HCT116 (cell line): ENCODE results near the gene NBAS. TPM values are rescaled to one million over a fixed set of nuclear protein-coding genes. Genes with fewer than 3 reads are reported as not detected.

ENCODE experiments used
- ATAC-seq: fragments of 200-7000 bp; cut with Tn5 transposase; 2 replicates; pipeline ENCODE4 v1.9.1; 2020; ENCODE audit warnings: mild to moderate bottlenecking, moderate library complexity
- BruUV-seq: library from RNA; stranded (reverse); fragments of 400-500 nt; replicated peaks from 2 replicates; lab custom pipeline; 2021; lab: Mats Ljungman, UMichigan
- CTCF ChIA-PET: fragments of 300-600 bp; sonication (Branson Sonifier 250); formaldehyde crosslinking; loops from one replicate; lab custom pipeline; 2021; ENCODE audit warnings: antibody characterized with exemption; lab: Charles Lee
- POLR2A ChIA-PET: fragments of 300-600, 350-600 bp; sonication (Branson Sonifier 250); formaldehyde crosslinking; loops from one replicate; lab custom pipeline; 2021; ENCODE audit warnings: antibody characterized with exemption; lab: Charles Lee
- RAD21 ChIA-PET, 2 experiments: fragments of 300-600 bp; sonication (Branson Sonifier 250); formaldehyde crosslinking; loops; one replicate each; lab custom pipeline; 2023; ENCODE audit warnings: low total read pairs in 2 of 2; ENCODE audit not compliant: uncharacterized antibody in 2 of 2, unreplicated experiment in 2 of 2, low non-redundant PET in 1 of 2; lab: Charles Lee
- DNase-seq: peaks from one replicate; pipeline ENCODE4 v3.0.0-alpha.2; 2010; ENCODE audit warnings: low read depth, low spot score
- H2AFZ ChIP-seq: fragments of 200-600 bp; shearing (Covaris generic), sonication (generic); 2 replicates; pipeline ENCODE4 v1.6.1; 2017; ENCODE audit warnings: low read depth, mixed run types, mixed read lengths, antibody characterized with exemption, low read length; ENCODE audit not compliant: poor library complexity, severe bottlenecking
- H3K27ac ChIP-seq: 2 replicates; pipeline ENCODE4 v1.5.1; 2012; ENCODE audit warnings: low read depth, low read length
- H3K27me3 ChIP-seq: fragments of 200-600 bp; sonication (generic); 2 replicates; pipeline ENCODE4 v1.6.1; 2016; ENCODE audit warnings: mixed run types, low read length, mixed read lengths; ENCODE audit not compliant: insufficient read depth
- H3K36me3 ChIP-seq, 2 experiments: fragments of 200-500 bp in 1 of 2; fragments of 200-600 bp in 1 of 2; sonication (Bioruptor generic) in 1 of 2; sonication (generic) in 1 of 2; 2 replicates each; pipeline versions ENCODE4 v1.5.1 to v1.6.1; 2014 to 2016; ENCODE audit warnings: low read length in 2 of 2, inconsistent platforms in 1 of 2, mixed read lengths in 1 of 2, mixed run types in 1 of 2; ENCODE audit not compliant: insufficient read depth in 2 of 2, control insufficient read depth in 1 of 2
- H3K4me1 ChIP-seq, 2 experiments: fragments of 200-600 bp in 1 of 2; sonication (generic) in 1 of 2; 2 replicates each; pipeline versions ENCODE4 v1.5.1 to v1.6.1; 2012 to 2017; ENCODE audit warnings: low read length in 2 of 2, inconsistent platforms in 1 of 2, mild to moderate bottlenecking in 1 of 2, mixed read lengths in 1 of 2, mixed run types in 1 of 2, moderate library complexity in 1 of 2; ENCODE audit not compliant: insufficient read depth in 2 of 2, control insufficient read depth in 1 of 2
- H3K4me2 ChIP-seq: fragments of 200-600 bp; sonication (generic); 2 replicates; pipeline ENCODE4 v1.6.1; 2017; ENCODE audit warnings: mixed run types, low read length, mixed read lengths
- H3K4me3 ChIP-seq, 2 experiments: fragments of 200-600 bp in 1 of 2; sonication (generic) in 1 of 2; replicated peaks in 1 of 2; 2 replicates each; pipeline ENCODE4 v1.5.1; 2011 to 2016; ENCODE audit warnings: low read length in 2 of 2, control low read depth in 1 of 2, low read depth in 1 of 2, mild to moderate bottlenecking in 1 of 2, mixed read lengths in 1 of 2, mixed run types in 1 of 2
- H3K79me2 ChIP-seq: fragments of 200-600 bp; sonication (generic); 2 replicates; pipeline ENCODE4 v1.6.1; 2017; ENCODE audit warnings: mild to moderate bottlenecking, mixed run types, low read length, moderate library complexity, mixed read lengths; ENCODE audit not compliant: insufficient read depth
- H3K9ac ChIP-seq: fragments of 200-600 bp; sonication (generic); 2 replicates; pipeline ENCODE4 v1.6.1; 2016; ENCODE audit warnings: low read length, mixed read lengths
- H3K9me2 ChIP-seq: fragments of 200-600 bp; sonication (generic), shearing (Covaris generic); 2 replicates; pipeline ENCODE4 v1.6.1; 2017; ENCODE audit warnings: mixed run types, mild to moderate bottlenecking, moderate library complexity; ENCODE audit not compliant: insufficient read depth
- H3K9me3 ChIP-seq, 2 experiments: fragments of 200-500 bp in 1 of 2; fragments of 200-600 bp in 1 of 2; sonication (Bioruptor generic) in 1 of 2; sonication (generic) in 1 of 2; 2 replicates each; pipeline ENCODE4 v1.6.1; 2014 to 2017; ENCODE audit warnings: low read length in 2 of 2, mixed read lengths in 2 of 2, inconsistent platforms in 1 of 2, low read depth in 1 of 2, mild to moderate bottlenecking in 1 of 2, mixed run types in 1 of 2, moderate library complexity in 1 of 2; ENCODE audit not compliant: control insufficient read depth in 1 of 2, insufficient read depth in 1 of 2
- H4K20me1 ChIP-seq: fragments of 200-600 bp; sonication (generic), shearing (Covaris generic); 2 replicates; pipeline ENCODE4 v1.6.1; 2017; ENCODE audit warnings: mixed run types, mild to moderate bottlenecking, moderate library complexity; ENCODE audit not compliant: insufficient read depth
- CEBPB ChIP-seq: IDR thresholded peaks from 2 replicates; pipeline ENCODE4 v1.6.1; 2012; ENCODE audit warnings: low read depth
- CTCF ChIP-seq, 3 experiments: fragments of 200-600 bp in 1 of 3; sonication (generic) in 1 of 3; IDR thresholded peaks in 2 of 3; conservative IDR thresholded peaks in 1 of 3; 2 replicates each; pipeline ENCODE4 v1.5.1; 2012 to 2017; ENCODE audit warnings: low read depth in 2 of 3, low read length in 2 of 3, antibody characterized with exemption in 1 of 3, borderline replicate concordance in 1 of 3, control low read depth in 1 of 3, mild to moderate bottlenecking in 1 of 3, mixed read lengths in 1 of 3, mixed run types in 1 of 3, moderate library complexity in 1 of 3; ENCODE audit not compliant: insufficient read depth in 1 of 3
- EGR1 ChIP-seq: IDR thresholded peaks from 2 replicates; pipeline ENCODE4 v1.6.1; 2012; ENCODE audit warnings: low read depth
- EZH2 ChIP-seq: fragments of 200-600 bp; sonication (generic); IDR thresholded peaks from 2 replicates; pipeline ENCODE4 v1.6.1; 2017; ENCODE audit warnings: antibody characterized with exemption, mixed run types
- EZH2phosphoT487 ChIP-seq: fragments of 200-600 bp; IDR thresholded peaks from 2 replicates; pipeline ENCODE4 v1.6.1; 2018; ENCODE audit warnings: antibody characterized with exemption, borderline replicate concordance
- FOSL1 ChIP-seq: IDR thresholded peaks from 2 replicates; pipeline ENCODE4 v1.6.1; 2012; ENCODE audit warnings: low read depth
- JUND ChIP-seq: IDR thresholded peaks from 2 replicates; pipeline ENCODE4 v1.6.1; 2012
- MAX ChIP-seq: IDR thresholded peaks from 2 replicates; pipeline ENCODE4 v1.6.1; 2012
- POLR2A ChIP-seq: IDR thresholded peaks from 2 replicates; pipeline ENCODE4 v1.7.0; 2011; ENCODE audit warnings: borderline replicate concordance; ENCODE audit not compliant: insufficient read depth, insufficient read length; ENCODE audit errors: extremely low read depth
- RAD21 ChIP-seq: IDR thresholded peaks from 2 replicates; pipeline ENCODE4 v1.6.1; 2012; ENCODE audit warnings: low read depth, mild to moderate bottlenecking
- REST ChIP-seq: IDR thresholded peaks from 2 replicates; pipeline ENCODE4 v1.6.1; 2012; ENCODE audit warnings: low read depth
- SIN3A ChIP-seq: IDR thresholded peaks from 2 replicates; pipeline ENCODE4 v1.6.1; 2012; ENCODE audit warnings: low read depth
- SP1 ChIP-seq: IDR thresholded peaks from 2 replicates; pipeline ENCODE4 v1.6.1; 2012; ENCODE audit warnings: low read depth
- SRF ChIP-seq: IDR thresholded peaks from 2 replicates; pipeline ENCODE4 v1.6.1; 2012; ENCODE audit warnings: low read depth
- TCF7L2 ChIP-seq: IDR thresholded peaks from 2 replicates; pipeline ENCODE4 v1.7.0; 2011; ENCODE audit warnings: borderline replicate concordance, inconsistent platforms; ENCODE audit not compliant: insufficient read depth, insufficient read length; ENCODE audit errors: extremely low read depth
- YY1 ChIP-seq: IDR thresholded peaks from 2 replicates; pipeline ENCODE4 v1.6.1; 2011; ENCODE audit warnings: low read length, low read depth, moderate library complexity, mild to moderate bottlenecking; ENCODE audit not compliant: insufficient replicate concordance; ENCODE audit errors: extremely low read depth
- ZBTB33 ChIP-seq: IDR thresholded peaks from 2 replicates; pipeline ENCODE4 v1.6.1; 2011; ENCODE audit warnings: mild to moderate bottlenecking, low read length, moderate library complexity; ENCODE audit not compliant: insufficient replicate concordance; ENCODE audit errors: extremely low read depth
- ZFX ChIP-seq: fragments of 450-650 bp; IDR thresholded peaks from 2 replicates; pipeline ENCODE4 v1.6.1; 2017
- ZNF274 ChIP-seq: fragments of 200-500 bp; sonication (Bioruptor generic); IDR thresholded peaks from 2 replicates; pipeline ENCODE4 v1.6.1; 2014; ENCODE audit warnings: mild to moderate bottlenecking, low read depth, low read length, inconsistent platforms
- intact Hi-C: fragments of 100-400 bp; cut with micrococcal nuclease; formaldehyde crosslinking; loops from 2 replicates; pipeline ENCODE4 v1.10.0; 2022
- total RNA-seq: library from RNA; stranded (reverse); gene quantifications from one replicate; pipeline ENCODE4 v1.2.1, GENCODE V29; 2021; ENCODE audit not compliant: unreplicated experiment
- TF ChIP-seq, protein P1 (sequence below): IDR thresholded peaks from 2 replicates; pipeline ENCODE4 v1.6.1; 2012

The NBAS gene
- total RNA-seq, 1 experiment from 2014 or later, result 32.8 TPM

- Histone ChIP-seq H3K9me3 (no peaks in the 10 kb centered on the region), H3K27me3 (no peaks in the 10 kb centered on the region), H4K20me1 (peaks cover 4% of the 10 kb centered on the region; the same call in 1 of the 2 replicates), H3K27ac (no peak overlapping the region), H3K9ac (no peak overlapping the region), H3K36me3 (no peaks in the 10 kb centered on the region), H3K9me2 (no peaks in the 10 kb centered on the region), H3K4me2 (no peak overlapping the region), H3K79me2 (no peaks in the 10 kb centered on the region), H3K4me1 (no peaks in the 10 kb centered on the region), H3K4me3 (no peak overlapping the region), H2AFZ (no peak overlapping the region)
- BruUV-seq, result no TSS peak
- TF ChIP-seq CTCF (IDR thresholded peaks at IDR 0.05 in 2 of 3, conservative IDR thresholded peaks at IDR 0.05 in 1 of 3; ENCODE audit: borderline replicate concordance in 1 of 3, insufficient read depth in 1 of 3, low read depth in 2 of 3, low read length in 2 of 3), result no peak
- no peak for TF ChIP-seq EZH2phosphoT487
- no peak for TF ChIP-seq FOSL1
- TF ChIP-seq YY1, result no peak
- no peak for TF ChIP-seq ZNF274
- no peak for TF ChIP-seq TCF7L2
- no peak for TF ChIP-seq MAX
- TF ChIP-seq POLR2A, result no peak
- no peak for TF ChIP-seq SIN3A
- TF ChIP-seq EGR1, result no peak
- TF ChIP-seq, protein P1, sequence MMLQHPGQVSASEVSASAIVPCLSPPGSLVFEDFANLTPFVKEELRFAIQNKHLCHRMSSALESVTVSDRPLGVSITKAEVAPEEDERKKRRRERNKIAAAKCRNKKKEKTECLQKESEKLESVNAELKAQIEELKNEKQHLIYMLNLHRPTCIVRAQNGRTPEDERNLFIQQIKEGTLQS, result no peak
- no peak for TF ChIP-seq JUND
- TF ChIP-seq SP1, result no peak
- no peak for TF ChIP-seq CEBPB
- TF ChIP-seq SRF, result no peak
- TF ChIP-seq ZBTB33, result no peak
- no peak for TF ChIP-seq RAD21
- no peak for TF ChIP-seq REST
- no peak for TF ChIP-seq ZFX
- TF ChIP-seq EZH2, result no peak
- DNase-seq (no peak), ATAC-seq (no peak)
- CTCF ChIA-PET, result interaction anchor here (0.8 to 2.2 kb wide), 4 partner anchors 9 to 30 kb away, joined by 3 to 18 read pairs (median 8); no protein-coding TSS in a partner anchor
- RAD21 ChIA-PET, result no interaction called here
- POLR2A ChIA-PET, result interaction anchor here (1.8 kb wide), 1 partner anchor 14 kb away, joined by 4 read pairs; the partner anchor contains the start of gene NBAS
- intact Hi-C loops, result no loop called here
These were observed 13.8 kb downstream of the NBAS start for GRCh38 chr2:15547115-15547876.
